IMR-90 (cell line): ENCODE results near the gene ABCF3. TPM values are rescaled to one million over a fixed set of nuclear protein-coding genes. Genes with fewer than 3 reads are reported as not detected.

Experiments
- ATAC-seq: fragments of 200-7000 bp; cut with Tn5 transposase; 2 replicates; pipeline ENCODE4 v1.9.1; 2020; ENCODE audit warnings: low read depth, mild to moderate bottlenecking, moderate library complexity
- BruUV-seq: library from RNA; stranded (reverse); fragments of 400-500 nt; replicated peaks from 2 replicates; lab custom pipeline; 2021; lab: Mats Ljungman, UMichigan
- CTCF ChIA-PET: fragments of 300-600 bp; formaldehyde crosslinking; extraction: SDS; loops from one replicate; lab custom pipeline; 2021; ENCODE audit warnings: antibody characterized with exemption; lab: Yijun Ruan, JAX
- POLR2A ChIA-PET: fragments of 300-600 bp; sonication (Branson Sonifier 250); formaldehyde crosslinking; loops from one replicate; lab custom pipeline; 2022; ENCODE audit warnings: antibody characterized with exemption; ENCODE audit not compliant: unreplicated experiment; lab: Charles Lee
- DNase-seq: peaks from one replicate; pipeline ENCODE4 v3.0.0; 2013
- H2AFZ ChIP-seq: replicated peaks from 2 replicates; pipeline ENCODE3; 2013; ENCODE audit warnings: low read length, mild to moderate bottlenecking; ENCODE audit not compliant: poor library complexity
- H2AK5ac ChIP-seq: 2 replicates; pipeline ENCODE4 v1.6.1; 2013; ENCODE audit warnings: low read depth, low read length, inconsistent platforms
- H2AK9ac ChIP-seq: replicated peaks from 2 replicates; pipeline ENCODE3; 2013; ENCODE audit warnings: mild to moderate bottlenecking, low read depth, low read length, moderate library complexity; ENCODE audit not compliant: poor library complexity
- H2BK120ac ChIP-seq: 2 replicates; pipeline ENCODE4 v1.6.1; 2013; ENCODE audit warnings: low read depth, low read length, inconsistent platforms
- H2BK15ac ChIP-seq: 3 replicates; pipeline ENCODE4 v1.6.1; 2013; ENCODE audit warnings: low read depth, low read length, inconsistent platforms
- H2BK20ac ChIP-seq: 2 replicates; pipeline ENCODE4 v1.6.1; 2013; ENCODE audit warnings: low read depth, mild to moderate bottlenecking, inconsistent platforms, low read length, moderate library complexity
- H2BK5ac ChIP-seq: 2 replicates; pipeline ENCODE4 v1.6.1; 2013; ENCODE audit warnings: mild to moderate bottlenecking, low read depth, low read length, inconsistent platforms; ENCODE audit not compliant: poor library complexity, severe bottlenecking
- H3K14ac ChIP-seq: replicated peaks from 2 replicates; pipeline ENCODE4 v1.6.1; 2013; ENCODE audit warnings: low read depth, low read length, inconsistent platforms
- H3K18ac ChIP-seq: 2 replicates; pipeline ENCODE4 v1.6.1; 2013; ENCODE audit warnings: low read depth, low read length, control low read depth
- H3K23ac ChIP-seq: 2 replicates; pipeline ENCODE4 v1.6.1; 2013; ENCODE audit warnings: low read depth, low read length, inconsistent platforms
- H3K27ac ChIP-seq: 2 replicates; pipeline ENCODE4 v1.5.1; 2013; ENCODE audit warnings: mild to moderate bottlenecking, control low read depth, low read length; ENCODE audit not compliant: insufficient read depth
- H3K27me3 ChIP-seq: 2 replicates; pipeline ENCODE4 v1.6.1; 2013; ENCODE audit warnings: low read length; ENCODE audit not compliant: control insufficient read depth, insufficient read depth
- H3K36me3 ChIP-seq: 2 replicates; pipeline ENCODE4 v1.6.1; 2013; ENCODE audit warnings: low read length, mixed read lengths; ENCODE audit not compliant: control insufficient read depth, insufficient read depth
- H3K4ac ChIP-seq: 2 replicates; pipeline ENCODE4 v1.6.1; 2013; ENCODE audit warnings: low read depth, low read length, inconsistent platforms
- H3K4me1 ChIP-seq: 2 replicates; pipeline ENCODE4 v1.6.1; 2013; ENCODE audit warnings: low read length, mixed read lengths; ENCODE audit not compliant: control insufficient read depth, insufficient read depth
- H3K4me2 ChIP-seq: 2 replicates; pipeline ENCODE4 v1.6.1; 2013; ENCODE audit warnings: low read depth, mild to moderate bottlenecking, control low read depth, low read length, moderate library complexity
- H3K4me3 ChIP-seq: 2 replicates; pipeline ENCODE4 v1.5.1; 2013; ENCODE audit warnings: low read depth, mild to moderate bottlenecking, control low read depth, low read length, moderate library complexity; ENCODE audit not compliant: insufficient read depth
- H3K56ac ChIP-seq: 2 replicates; pipeline ENCODE4 v1.6.1; 2013; ENCODE audit warnings: low read length, inconsistent platforms; ENCODE audit not compliant: insufficient read depth; ENCODE audit errors: extremely low read depth
- H3K79me1 ChIP-seq, 2 experiments: 2 replicates each; pipeline ENCODE4 v1.6.1; 2013; ENCODE audit warnings: low read length in 2 of 2, inconsistent platforms in 1 of 2, low read depth in 1 of 2
- H3K9ac ChIP-seq: 2 replicates; pipeline ENCODE4 v1.6.1; 2013; ENCODE audit warnings: low read depth, low read length, control low read depth
- H3K9me1 ChIP-seq: 2 replicates; pipeline ENCODE4 v1.6.1; 2013; ENCODE audit warnings: low read length, inconsistent platforms; ENCODE audit not compliant: insufficient read depth
- H3K9me3 ChIP-seq: 2 replicates; pipeline ENCODE4 v1.6.1; 2013; ENCODE audit warnings: low read length; ENCODE audit not compliant: control insufficient read depth, insufficient read depth
- H4K20me1 ChIP-seq: 2 replicates; pipeline ENCODE4 v1.6.1; 2013; ENCODE audit warnings: low read length, inconsistent platforms; ENCODE audit not compliant: insufficient read depth
- H4K5ac ChIP-seq: 2 replicates; pipeline ENCODE4 v1.6.1; 2013; ENCODE audit warnings: mild to moderate bottlenecking, low read depth, low read length, control low read depth
- H4K8ac ChIP-seq, 2 experiments: 2 replicates each; pipeline ENCODE4 v1.6.1; 2013; ENCODE audit warnings: low read depth in 2 of 2, low read length in 2 of 2, control low read depth in 1 of 2, inconsistent platforms in 1 of 2
- H4K91ac ChIP-seq: 2 replicates; pipeline ENCODE4 v1.6.1; 2013; ENCODE audit warnings: low read depth, low read length, inconsistent platforms; ENCODE audit not compliant: insufficient read depth
- CEBPB ChIP-seq: IDR thresholded peaks from 2 replicates; pipeline ENCODE4 v1.6.1; 2012; ENCODE audit warnings: low read depth, low read length, improper control_type of control experiment
- MXI1 ChIP-seq: IDR thresholded peaks from 2 replicates; pipeline ENCODE4 v1.6.1; 2012; ENCODE audit warnings: low read depth, mild to moderate bottlenecking, low read length, moderate library complexity, borderline replicate concordance
- WGBS, 2 experiments: methylation state at CpG; one replicate each; pipeline versions ENCODE4 v1.1.5 to v1.1.7; 2013; ENCODE audit warnings: missing lambda C conversion rate in 2 of 2; ENCODE audit not compliant: insufficient read length in 1 of 2; ENCODE audit errors: extremely low coverage in 2 of 2; 5-methylcytosine and 5-hydroxymethylcytosine counted together
- dilution Hi-C: fragments of 300-500 bp; cut with HindIII; formaldehyde crosslinking; loops from one replicate; pipeline ENCODE4 v1.14.3; 2018; ENCODE audit warnings: low sequenced_read_pairs; ENCODE audit not compliant: unreplicated experiment
- in situ Hi-C: fragments of 300-500 bp; cut with MboI; formaldehyde crosslinking; loops from 3 replicates; pipeline ENCODE4 v1.14.3; 2019; ENCODE audit warnings: low sequenced_read_pairs, inconsistent platforms, mixed read lengths
- intact Hi-C: fragments of 100-400 bp; cut with micrococcal nuclease; formaldehyde crosslinking; loops from 2 replicates; pipeline ENCODE4 v1.10.0; 2022
- polyA plus RNA-seq, 3 experiments: library from polyadenylated mRNA; depleted of rRNA; stranded (reverse); fragments of >200 nt; gene quantifications; 2 replicates each; pipeline ENCODE4 v1.2.3, GENCODE V29; 2012; ENCODE audit warnings: low replicate concordance in 1 of 3
- total RNA-seq: library from RNA; depleted of rRNA; stranded (reverse); fragments of >200 nt; gene quantifications from 2 replicates; pipeline ENCODE4 v1.2.3, GENCODE V29; 2012

Gene ABCF3
- total and polyA plus RNA-seq, 2 of the 4 experiments (the other 2 are of a cell fraction): 36.9 to 59.2 TPM

- H3K4me3 ChIP-seq: no peak overlapping the region
- no peak overlapping the region for H3K4ac ChIP-seq
- BruUV-seq: TSS peak; percentile 26
- POLR2A ChIA-PET: no interaction called here
- H4K91ac ChIP-seq: no peak overlapping the region
- no peak overlapping the region for H3K14ac ChIP-seq
- no peak overlapping the region for H3K18ac ChIP-seq
- no peak overlapping the region for H2BK120ac ChIP-seq
- peak; percentile 90 for TF ChIP-seq CEBPB
- TF ChIP-seq MXI1: no peak
- H3K9me3 ChIP-seq: no peaks in the 10 kb centered on the region
- H2BK20ac ChIP-seq: no peak overlapping the region
- CTCF ChIA-PET: no interaction called here
- no peak overlapping the region for H2AFZ ChIP-seq
- H3K9ac ChIP-seq: no peak overlapping the region
- H3K4me2 ChIP-seq: no peak overlapping the region
- H3K27ac ChIP-seq: no peak overlapping the region
- H3K79me1 ChIP-seq: peaks cover 17 to 24% of the 10 kb centered on the region in 2 experiments
- 0 out of 2 replicates have a peak, but pooled peaks cover 2% of the 10 kb centered on the region for H3K4me1 ChIP-seq
- H4K5ac ChIP-seq: no peak overlapping the region
- H2BK15ac ChIP-seq: no peak overlapping the region
- H3K27me3 ChIP-seq: no peaks in the 10 kb centered on the region
- intact Hi-C loops (no loop called here), dilution Hi-C loops (no loop called here), in situ Hi-C loops (no loop called here)
- H4K8ac ChIP-seq: no peak overlapping the region
- H3K23ac ChIP-seq: no peak overlapping the region
- no CpG with 5 or more reads among the region's 5 CpGs for WGBS, 2 experiments
- H3K56ac ChIP-seq: no peak overlapping the region
- no peak overlapping the region for H2AK5ac ChIP-seq
- DNase-seq (no peak), ATAC-seq (no peak)
- H3K9me1 ChIP-seq: no peaks in the 10 kb centered on the region
- peaks cover 18% of the 10 kb centered on the region for H4K20me1 ChIP-seq
- H2BK5ac ChIP-seq: no peak overlapping the region
- H2AK9ac ChIP-seq: no peak overlapping the region
- peaks cover 45% of the 10 kb centered on the region for H3K36me3 ChIP-seq
Observed at GRCh38 chr3:184144505-184144904, 41.5 kb upstream of the ABCF3 start.
